Stimulated activated CD8-positive, alpha-beta memory T cell treated with anti-CD3 and anti-CD28 coated beads, Interleukin-12 subunit alpha, Interleukin-12 subunit beta, amount 100 ng/mL, for 24 hours (primary cell): ENCODE measurements around the gene TXNDC5.

Experiments
- DNase-seq: peaks from one replicate; pipeline ENCODE4 v3.0.0-alpha.2; 2020; ENCODE audit errors: extremely low read depth

Gene TXNDC5

GRCh38 chr6:7859591-7859990 lies 51.0 kb downstream of the TXNDC5 start:
- DNase-seq = no peak

GRCh38 chr6:7851780-7852179 lies 58.8 kb downstream of the TXNDC5 start:
- no peak for DNase-seq

- no peak for DNase-seq
Observed at GRCh38 chr6:7848229-7848628, 62.4 kb downstream of the TXNDC5 start.

- DNase-seq = no peak
Observed at GRCh38 chr6:7846966-7847818, 63.4 kb downstream of the TXNDC5 start.

- no peak for DNase-seq
Observed at GRCh38 chr6:7841781-7842468, 68.7 kb downstream of the TXNDC5 start.

- DNase-seq = no peak
Observed at GRCh38 chr6:7836371-7837026, 74.1 kb downstream of the TXNDC5 start.

GRCh38 chr6:7833751-7834070 lies 76.9 kb downstream of the TXNDC5 start:
- no peak for DNase-seq

GRCh38 chr6:7832904-7833750 lies 77.5 kb downstream of the TXNDC5 start:
- no peak for DNase-seq
